PC-3 (cell line): Measurements from ENCODE around the gene NEGR1. TPM values are rescaled to one million over a fixed set of nuclear protein-coding genes. Genes with fewer than 3 reads are reported as not detected.
A peak's percentile ranks its signal among the peaks of the same experiment; 100 is the strongest.

Experiments used
- ATAC-seq: fragments of 200-7000 bp; cut with Tn5 transposase; 2 replicates; pipeline ENCODE4 v1.9.1; 2020; ENCODE audit warnings: mild to moderate bottlenecking, moderate library complexity
- BruUV-seq: library from RNA; stranded (reverse); fragments of 400-500 nt; replicated peaks from 2 replicates; lab custom pipeline; 2021; lab: Mats Ljungman, UMichigan
- CTCF ChIA-PET: fragments of 300-600 bp; sonication (Branson Sonifier 250); formaldehyde crosslinking; loops from one replicate; lab custom pipeline; 2022; ENCODE audit warnings: antibody characterized with exemption; lab: Charles Lee
- POLR2A ChIA-PET: fragments of 300-600 bp; sonication (Branson Sonifier 250); formaldehyde crosslinking; loops from one replicate; lab custom pipeline; 2022; ENCODE audit warnings: antibody characterized with exemption; ENCODE audit not compliant: unreplicated experiment; lab: Charles Lee
- DNase-seq: peaks from one replicate; pipeline ENCODE4 v3.0.0-alpha.2; 2015
- H2AFZ ChIP-seq: fragments of 300-600 bp; sonication (generic); 2 replicates; pipeline ENCODE4 v1.6.0; 2016; ENCODE audit warnings: antibody characterized with exemption, low read length
- H3F3A ChIP-seq: fragments of 300-600 bp; sonication (generic); one replicate; pipeline ENCODE4 v1.6.0; 2017; ENCODE audit warnings: antibody characterized with exemption, low read length, control low read depth, mild to moderate bottlenecking; ENCODE audit not compliant: unreplicated experiment
- H3K27ac ChIP-seq: fragments of 300-600 bp; sonication (generic); 2 replicates; pipeline ENCODE4 v1.5.1; 2016; ENCODE audit warnings: mild to moderate bottlenecking, low read length
- H3K27me3 ChIP-seq: fragments of 300-600 bp; sonication (generic); 2 replicates; pipeline ENCODE4 v1.6.1; 2016; ENCODE audit warnings: low read length, mixed read lengths
- H3K36me3 ChIP-seq: fragments of 300-600 bp; sonication (generic); 2 replicates; pipeline ENCODE4 v1.6.1; 2016; ENCODE audit warnings: low read depth, mixed run types, low read length, mixed read lengths
- H3K4me1 ChIP-seq: fragments of 300-600 bp; sonication (generic); 2 replicates; pipeline ENCODE4 v1.5.1; 2016; ENCODE audit warnings: low read length; ENCODE audit not compliant: insufficient read depth
- H3K4me2 ChIP-seq: fragments of 300-600 bp; sonication (generic); 2 replicates; pipeline ENCODE4 v1.6.0; 2016; ENCODE audit warnings: low read length
- H3K4me3 ChIP-seq: fragments of 300-600 bp; sonication (generic); 2 replicates; pipeline ENCODE4 v1.5.1; 2016; ENCODE audit warnings: mild to moderate bottlenecking, low read length, mixed read lengths
- H3K79me2 ChIP-seq: fragments of 300-600 bp; sonication (generic); 2 replicates; pipeline ENCODE4 v1.6.1; 2017; ENCODE audit warnings: low read length, mixed read lengths
- H3K9ac ChIP-seq: fragments of 300-600 bp; sonication (generic); 2 replicates; pipeline ENCODE4 v1.6.0; 2016; ENCODE audit warnings: mild to moderate bottlenecking, low read length
- H3K9me2 ChIP-seq: fragments of 300-600 bp; sonication (generic); replicated peaks from 2 replicates; pipeline ENCODE4 v1.6.1; 2016; ENCODE audit warnings: mixed run types, low read length, mixed read lengths
- H3K9me3 ChIP-seq: fragments of 300-600 bp; sonication (generic); 2 replicates; pipeline ENCODE4 v1.6.1; 2016; ENCODE audit warnings: low read length, mixed read lengths
- H4K20me1 ChIP-seq: fragments of 300-600 bp; sonication (generic); 2 replicates; pipeline ENCODE4 v1.6.1; 2016; ENCODE audit warnings: low read length, mixed read lengths
- CTCF ChIP-seq: fragments of 300-600 bp; sonication (generic); conservative IDR thresholded peaks from 2 replicates; pipeline ENCODE4 v1.5.1; 2017; ENCODE audit warnings: antibody characterized with exemption, low read depth, mild to moderate bottlenecking, low read length
- EZH2 ChIP-seq: fragments of 300-600 bp; sonication (generic); IDR thresholded peaks from one replicate; pipeline ENCODE4 v1.6.1; 2017; ENCODE audit warnings: antibody characterized with exemption, mild to moderate bottlenecking, low read length; ENCODE audit not compliant: unreplicated experiment
- EZH2phosphoT487 ChIP-seq: fragments of 300-600 bp; sonication (generic); IDR thresholded peaks from 2 replicates; pipeline ENCODE4 v1.6.1; 2018; ENCODE audit warnings: mild to moderate bottlenecking, antibody characterized with exemption, low read length, borderline replicate concordance
- intact Hi-C: fragments of 100-400 bp; cut with micrococcal nuclease; formaldehyde crosslinking; loops from 2 replicates; pipeline ENCODE4 v1.9.0; 2023
- total RNA-seq: library from RNA; depleted of rRNA; stranded (reverse); fragments of >200 nt; gene quantifications from 2 replicates; pipeline ENCODE4 v1.2.3, GENCODE V29; 2014

Gene NEGR1
- total RNA-seq, 1 experiment from 2014 or later: 3.4 TPM

DNA sequence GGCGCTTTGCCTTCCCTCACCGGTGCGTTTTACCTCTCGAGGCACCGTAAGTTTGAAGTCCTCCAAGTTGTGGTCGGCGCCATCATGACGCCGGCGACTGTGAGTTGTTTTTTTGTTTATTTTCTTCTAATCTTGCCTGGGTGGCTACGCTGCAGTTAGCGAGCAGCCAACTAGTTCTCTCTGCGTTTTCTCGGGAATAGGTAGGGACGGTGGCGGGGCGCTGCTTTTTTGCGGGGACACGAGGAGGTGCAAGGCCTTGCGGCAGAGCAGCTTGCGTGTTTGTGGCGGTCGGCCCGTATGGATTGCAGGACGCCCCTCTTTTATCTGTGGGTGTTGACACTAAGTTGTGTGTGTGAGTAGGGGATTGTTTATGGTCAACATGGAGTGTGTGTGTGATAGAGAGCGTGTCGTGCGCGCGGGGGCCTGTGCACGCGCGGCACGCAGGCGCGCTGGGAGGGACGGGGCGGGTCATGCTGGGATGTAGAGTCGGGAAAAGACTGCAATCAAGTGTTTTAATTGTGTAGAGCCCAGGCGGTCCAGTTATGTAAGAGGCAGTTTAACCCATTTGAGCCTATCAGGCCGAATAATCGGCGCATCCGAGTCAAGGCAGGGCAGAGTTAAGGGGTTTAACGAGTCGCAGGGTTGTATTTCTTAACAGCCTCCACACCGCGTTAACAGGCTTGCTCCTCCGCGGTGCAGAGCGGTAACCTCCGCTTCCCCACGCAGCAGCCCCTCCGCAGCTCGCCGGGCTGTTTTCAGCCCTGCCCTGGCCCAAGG is 1.2 kb upstream of the NEGR1 start:
- peak overlapping the region; percentile 95 for H3K4me3 ChIP-seq
- no peaks in the 10 kb centered on the region for H3K9me2 ChIP-seq
- H3K36me3 ChIP-seq: no peaks in the 10 kb centered on the region
- BruUV-seq: no TSS peak
- no peaks in the 10 kb centered on the region for H3K9me3 ChIP-seq
- peak overlapping the region; percentile 90 for H3K4me2 ChIP-seq
- peaks cover 5% of the 10 kb centered on the region for H3F3A ChIP-seq
- H3K9ac ChIP-seq: peak overlapping the region; percentile 76
- intact Hi-C loops: loop anchor here (1.0 to 10.0 kb wide), 9 partner anchors 219 to 1196 kb away; no protein-coding TSS in a partner anchor
- peak; percentile 39 for ATAC-seq
- ChIA-PET CTCF (no interaction called here), POLR2A (interaction anchor here (0.6 to 1.2 kb wide), 2 partner anchors 53 to 139 kb away, joined by 3 to 4 read pairs; no protein-coding TSS in a partner anchor)
- peak; percentile 73 for DNase-seq
- H3K27me3 ChIP-seq: no peaks in the 10 kb centered on the region
- peak overlapping the region; percentile 98 for H2AFZ ChIP-seq
- H3K4me1 ChIP-seq: peaks cover 49% of the 10 kb centered on the region
- H3K27ac ChIP-seq: peak overlapping the region; percentile 83
- peaks cover 32% of the 10 kb centered on the region for H3K79me2 ChIP-seq
- TF ChIP-seq CTCF (no peak), EZH2 (no peak), EZH2phosphoT487 (no peak)
- no peaks in the 10 kb centered on the region for H4K20me1 ChIP-seq

DNA sequence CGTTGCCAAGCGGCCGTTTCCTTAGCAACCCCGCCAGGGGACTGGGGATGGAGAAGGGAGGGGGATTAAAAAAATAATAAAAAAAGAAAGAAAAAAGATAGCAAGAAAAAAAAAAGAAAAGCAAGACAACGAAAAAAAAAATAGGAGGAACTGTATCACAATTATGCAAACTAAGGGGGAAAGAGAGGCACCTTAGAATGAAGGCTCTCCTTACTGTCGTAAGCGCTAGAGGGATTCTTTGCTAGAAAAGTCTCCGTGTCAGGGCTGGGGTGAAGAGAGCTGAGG is 625 bp upstream of the NEGR1 start:
- peaks cover 36% of the 10 kb centered on the region for H3K79me2 ChIP-seq
- POLR2A ChIA-PET: interaction anchor here (0.6 kb wide), 1 partner anchor 374 kb away, joined by 3 read pairs; no protein-coding TSS in a partner anchor
- no peaks in the 10 kb centered on the region for H4K20me1 ChIP-seq
- H3K27me3 ChIP-seq: no peaks in the 10 kb centered on the region
- H3K4me1 ChIP-seq: peaks cover 49% of the 10 kb centered on the region
- peak overlapping the region; percentile 98 for H2AFZ ChIP-seq
- peak overlapping the region; percentile 95 for H3K4me3 ChIP-seq
- H3K27ac ChIP-seq: peak overlapping the region; percentile 83
- peak overlapping the region; percentile 90 for H3K4me2 ChIP-seq
- no peak for DNase-seq
- no TSS peak for BruUV-seq
- intact Hi-C loops: loop anchor here (5.0 to 10.0 kb wide), 7 partner anchors 218 to 1196 kb away; no protein-coding TSS in a partner anchor
- H3K36me3 ChIP-seq: no peaks in the 10 kb centered on the region
- no peak for ATAC-seq
- peaks cover 5% of the 10 kb centered on the region for H3F3A ChIP-seq
- H3K9ac ChIP-seq: peak overlapping the region; percentile 76
- CTCF ChIA-PET: no interaction called here
- TF ChIP-seq EZH2phosphoT487: no peak
- TF ChIP-seq CTCF: no peak
- no peak for TF ChIP-seq EZH2
- no peaks in the 10 kb centered on the region for H3K9me2 ChIP-seq
- H3K9me3 ChIP-seq: no peaks in the 10 kb centered on the region
